ENCODE results near the gene TSPAN18.

The TSPAN18 gene

GRCh38 chr11:44839458-44840084 lies 112.8 kb downstream of the TSPAN18 start:
- no peak for DNase-seq (ENCODE audit: low spot score)
- in situ Hi-C loops (cut with MboI; ENCODE audit: low pct_unique_long_range_greater_than_20kb, low sequenced_read_pairs, unreplicated experiment) = no loop called here
- TF ChIP-seq, protein P1, sequence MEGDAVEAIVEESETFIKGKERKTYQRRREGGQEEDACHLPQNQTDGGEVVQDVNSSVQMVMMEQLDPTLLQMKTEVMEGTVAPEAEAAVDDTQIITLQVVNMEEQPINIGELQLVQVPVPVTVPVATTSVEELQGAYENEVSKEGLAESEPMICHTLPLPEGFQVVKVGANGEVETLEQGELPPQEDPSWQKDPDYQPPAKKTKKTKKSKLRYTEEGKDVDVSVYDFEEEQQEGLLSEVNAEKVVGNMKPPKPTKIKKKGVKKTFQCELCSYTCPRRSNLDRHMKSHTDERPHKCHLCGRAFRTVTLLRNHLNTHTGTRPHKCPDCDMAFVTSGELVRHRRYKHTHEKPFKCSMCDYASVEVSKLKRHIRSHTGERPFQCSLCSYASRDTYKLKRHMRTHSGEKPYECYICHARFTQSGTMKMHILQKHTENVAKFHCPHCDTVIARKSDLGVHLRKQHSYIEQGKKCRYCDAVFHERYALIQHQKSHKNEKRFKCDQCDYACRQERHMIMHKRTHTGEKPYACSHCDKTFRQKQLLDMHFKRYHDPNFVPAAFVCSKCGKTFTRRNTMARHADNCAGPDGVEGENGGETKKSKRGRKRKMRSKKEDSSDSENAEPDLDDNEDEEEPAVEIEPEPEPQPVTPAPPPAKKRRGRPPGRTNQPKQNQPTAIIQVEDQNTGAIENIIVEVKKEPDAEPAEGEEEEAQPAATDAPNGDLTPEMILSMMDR (IDR thresholded peaks at IDR 0.05; ENCODE audit: extremely low read depth, insufficient read depth, missing control alignments) = no peak

DNA sequence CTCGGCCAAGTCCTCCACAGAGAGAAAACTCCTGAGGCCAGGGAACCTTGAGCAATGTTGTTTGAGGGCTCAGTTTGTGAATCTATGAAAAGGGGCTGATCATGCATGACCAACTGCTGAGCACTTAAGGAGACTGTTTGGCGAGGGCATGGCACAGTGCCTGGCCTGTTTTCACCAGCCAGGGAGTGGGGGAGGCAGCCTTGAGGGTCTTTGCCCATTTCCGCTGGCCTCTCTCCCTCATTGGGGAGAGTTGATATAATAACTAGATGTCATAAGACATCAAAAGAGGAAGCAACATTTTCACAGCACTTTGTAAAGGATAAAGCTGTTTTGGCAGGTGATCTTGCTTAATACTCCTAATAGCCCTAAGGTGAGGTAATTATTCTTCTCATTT lies 113.3 kb downstream of the TSPAN18 start:
- in situ Hi-C loops (cut with MboI; ENCODE audit: low pct_unique_long_range_greater_than_20kb, low sequenced_read_pairs, unreplicated experiment) = no loop called here
- DNase-seq (ENCODE audit: low spot score) = no peak

DNA sequence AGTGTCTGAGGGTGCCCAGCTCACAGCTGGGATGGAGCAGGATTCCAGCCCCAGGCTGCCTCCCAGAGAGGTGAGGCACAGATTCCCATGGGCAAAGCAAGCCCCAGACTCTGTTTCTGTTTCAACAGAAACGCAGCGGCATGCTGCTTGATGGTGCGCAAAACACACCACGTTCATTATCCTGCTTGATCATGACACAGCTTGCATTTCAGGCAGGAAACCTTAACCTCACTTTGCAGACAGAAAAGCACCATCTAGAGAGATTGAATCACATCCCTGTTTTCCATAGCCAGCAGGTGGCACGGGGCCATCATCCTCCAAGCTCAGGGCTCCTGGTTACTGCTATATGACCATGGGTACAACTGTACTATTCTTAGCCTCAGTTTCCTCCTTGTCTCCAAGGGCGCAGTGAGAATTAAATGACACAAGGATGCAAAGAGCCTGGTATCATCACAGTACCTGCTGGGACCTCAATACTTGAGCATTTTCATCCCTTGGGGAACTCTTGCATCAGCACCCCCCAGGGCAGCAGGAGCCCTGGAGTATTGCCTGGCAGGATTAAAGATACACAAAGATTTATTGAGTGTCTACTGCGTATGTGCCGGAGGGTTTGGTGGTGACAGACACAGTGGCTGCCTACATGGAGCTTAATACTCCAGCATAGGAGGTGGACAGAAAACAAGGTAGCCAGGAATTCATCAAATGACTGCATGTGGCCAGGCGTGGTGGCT lies 113.9 kb downstream of the TSPAN18 start:
- DNase-seq (ENCODE audit: low spot score) = no peak
- TF ChIP-seq, protein P1 (IDR thresholded peaks at IDR 0.05; ENCODE audit: extremely low read depth, insufficient read depth, missing control alignments) = no peak
- in situ Hi-C loops (cut with MboI; ENCODE audit: low pct_unique_long_range_greater_than_20kb, low sequenced_read_pairs, unreplicated experiment) = no loop called here

More for the DNA sequence above, 113.3 kb downstream of the TSPAN18 start:
- TF ChIP-seq, protein P1 (IDR thresholded peaks at IDR 0.05; ENCODE audit: extremely low read depth, insufficient read depth, missing control alignments) = no peak

DNA sequence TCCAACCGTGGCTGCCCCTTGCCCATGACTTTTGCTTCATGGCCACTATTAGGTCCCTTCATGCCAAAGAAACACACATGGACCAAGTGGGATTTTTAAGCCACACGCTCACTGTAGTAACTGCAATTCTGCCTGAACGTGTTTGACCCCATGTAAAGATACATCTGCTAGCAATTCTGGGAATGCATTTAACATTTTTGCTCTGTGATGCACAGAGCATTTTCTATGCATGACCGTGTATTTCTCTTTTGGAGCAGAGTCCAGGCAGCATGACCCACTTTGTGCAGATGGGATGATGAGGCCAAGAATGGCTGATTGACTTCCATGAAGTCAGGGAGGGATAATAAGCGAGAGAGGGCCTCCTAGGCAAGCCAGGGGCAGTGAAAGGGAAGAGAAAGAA lies 115.5 kb downstream of the TSPAN18 start:
- TF ChIP-seq, protein P1 (IDR thresholded peaks at IDR 0.05; ENCODE audit: extremely low read depth, insufficient read depth, missing control alignments) = no peak
- in situ Hi-C loops (cut with MboI; ENCODE audit: low pct_unique_long_range_greater_than_20kb, low sequenced_read_pairs, unreplicated experiment) = no loop called here
- no peak for DNase-seq (ENCODE audit: low spot score)

DNA sequence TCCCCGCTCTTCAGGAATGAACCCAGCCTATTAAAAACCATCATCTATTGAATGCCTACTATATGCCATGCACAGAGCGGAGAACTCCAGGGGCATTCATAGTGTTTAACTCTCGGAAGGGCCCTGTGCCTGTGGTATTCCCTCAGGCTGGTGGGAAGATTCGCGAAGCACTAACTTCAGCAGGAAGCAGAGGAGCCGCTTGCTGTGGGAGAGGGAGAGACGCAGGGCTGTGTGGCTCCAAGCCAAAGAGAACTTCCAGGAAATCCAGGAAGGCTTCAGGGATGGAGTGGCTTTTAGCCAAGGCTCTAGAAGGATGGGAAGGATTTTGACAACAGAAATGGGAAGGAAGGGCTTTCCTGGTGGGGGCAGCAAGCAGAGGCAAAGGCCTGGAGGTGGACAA lies 120.1 kb downstream of the TSPAN18 start:
- in situ Hi-C loops (cut with MboI; ENCODE audit: low pct_unique_long_range_greater_than_20kb, low sequenced_read_pairs, unreplicated experiment) = no loop called here
- TF ChIP-seq, protein P1 (IDR thresholded peaks at IDR 0.05; ENCODE audit: extremely low read depth, insufficient read depth, missing control alignments) = no peak
- DNase-seq (ENCODE audit: low spot score) = no peak

- in situ Hi-C loops (cut with MboI; ENCODE audit: low pct_unique_long_range_greater_than_20kb, low sequenced_read_pairs, unreplicated experiment) = no loop called here
- TF ChIP-seq, protein P1 (IDR thresholded peaks at IDR 0.05; ENCODE audit: extremely low read depth, insufficient read depth, missing control alignments) = no peak
- DNase-seq (ENCODE audit: low spot score) = no peak
Measured at GRCh38 chr11:44847316-44847715, 120.6 kb downstream of the TSPAN18 start.

Data from GM13977 (cell line).